K562 (cell line): ENCODE results near the gene UGT1A3. TPM values are rescaled to one million over a fixed set of nuclear protein-coding genes. Genes with fewer than 3 reads are reported as not detected.

Experiments used
- ATAC-seq: fragments of 200-7000 bp; cut with Tn5 transposase; 3 replicates; pipeline ENCODE4 v1.9.1; 2020; ENCODE audit warnings: moderate library complexity
- BruUV-seq: library from RNA; stranded (reverse); fragments of 400-500 nt; replicated peaks from 2 replicates; lab custom pipeline; 2021; lab: Mats Ljungman, UMichigan
- CTCF ChIA-PET: fragments of 300-600 bp; formaldehyde crosslinking; extraction: SDS; loops from one replicate; lab custom pipeline; 2021; ENCODE audit warnings: low intra/inter-chr PET ratio; lab: Yijun Ruan, JAX
- POLR2A ChIA-PET: fragments of 300-600, 350-650 bp; sonication (Branson Sonifier 250); formaldehyde crosslinking; extraction: SDS; loops from one replicate; lab custom pipeline; 2021; ENCODE audit warnings: antibody characterized with exemption, inconsistent platforms; lab: Yijun Ruan, JAX
- DNase-seq, 4 experiments: peaks; one replicate each; pipeline versions ENCODE4 v3.0.0 to v3.0.0-alpha.2; 2011 to 2018; ENCODE audit warnings: low spot score in 3 of 4, mixed read lengths in 3 of 4; ENCODE audit errors: extremely low read depth in 1 of 4
- FAIRE-seq: peaks from 2 replicates; lab custom pipeline; 2011; peaks lifted over from hg19 to GRCh38; lab: Jason Lieb, UNC
- H2AFZ ChIP-seq: 2 replicates; pipeline ENCODE4 v1.6.0; 2011; ENCODE audit warnings: low read depth, low read length, control low read depth, inconsistent platforms
- H3K27ac ChIP-seq: fragments of 200-600 bp; 3 replicates; pipeline ENCODE4 v1.8.0; 2011; ENCODE audit warnings: low read depth, mild to moderate bottlenecking, control low read depth, inconsistent platforms, low read length, moderate library complexity, mixed read lengths; ENCODE audit errors: extremely low read depth
- H3K27me3 ChIP-seq, 2 experiments: fragments of 300-600 bp in 1 of 2; 2 replicates in 1 of 2; 3 replicates in 1 of 2; pipeline versions ENCODE4 v1.6.0 to v1.8.0; 2011; ENCODE audit warnings: inconsistent platforms in 2 of 2, low read length in 2 of 2, mild to moderate bottlenecking in 1 of 2, mixed read lengths in 1 of 2, moderate library complexity in 1 of 2; ENCODE audit not compliant: control insufficient read depth in 2 of 2, insufficient read depth in 2 of 2
- H3K36me3 ChIP-seq: fragments of 300-600 bp; 3 replicates; pipeline ENCODE4 v1.8.0; 2011; ENCODE audit warnings: mild to moderate bottlenecking, low read length, inconsistent platforms; ENCODE audit not compliant: control insufficient read depth, insufficient read depth
- H3K4me1 ChIP-seq, 2 experiments: fragments of 200-600 bp in 1 of 2; replicated peaks in 1 of 2; 2 replicates in 1 of 2; 3 replicates in 1 of 2; pipeline versions ENCODE4 v1.5.1 to v1.8.0; 2011; ENCODE audit warnings: inconsistent platforms in 2 of 2, low read length in 2 of 2, mild to moderate bottlenecking in 1 of 2, mixed read lengths in 1 of 2, moderate library complexity in 1 of 2; ENCODE audit not compliant: control insufficient read depth in 2 of 2, insufficient read depth in 2 of 2
- H3K4me2 ChIP-seq: 2 replicates; pipeline ENCODE4 v1.6.1; 2011; ENCODE audit warnings: low read length, control low read depth, inconsistent platforms, mixed read lengths; ENCODE audit not compliant: insufficient read depth
- H3K4me3 ChIP-seq: fragments of 200-600 bp; sonication (generic), shearing (Covaris generic); 2 replicates; pipeline ENCODE4 v1.5.1; 2016; ENCODE audit warnings: control low read depth, inconsistent platforms
- H3K79me2 ChIP-seq: fragments of 200-600 bp; 3 replicates; pipeline ENCODE4 v1.8.0; 2011; ENCODE audit warnings: low read length, inconsistent platforms; ENCODE audit not compliant: control insufficient read depth, insufficient read depth
- H3K9ac ChIP-seq, 2 experiments: 2 replicates each; pipeline versions ENCODE4 v1.6.0 to v1.6.1; 2011; ENCODE audit warnings: low read depth in 2 of 2, low read length in 2 of 2, control low read depth in 1 of 2, inconsistent platforms in 1 of 2, mild to moderate bottlenecking in 1 of 2, mixed read lengths in 1 of 2; ENCODE audit not compliant: insufficient read depth in 1 of 2
- H3K9me1 ChIP-seq: one replicate; pipeline ENCODE4 v1.6.0; 2011; ENCODE audit warnings: inconsistent platforms, mild to moderate bottlenecking, low read length, moderate library complexity; ENCODE audit not compliant: control insufficient read depth, insufficient read depth
- H3K9me3 ChIP-seq: replicated peaks from 2 replicates; pipeline ENCODE4 v1.5.1; 2011; ENCODE audit warnings: low read depth, low read length, inconsistent platforms; ENCODE audit not compliant: control insufficient read depth, insufficient read depth
- H4K20me1 ChIP-seq: replicated peaks from 2 replicates; pipeline ENCODE4 v1.6.1; 2011; ENCODE audit warnings: low read length, inconsistent platforms, mixed read lengths; ENCODE audit not compliant: control insufficient read depth, insufficient read depth
- CHCHD3 ChIP-seq: fragments of 250-450 bp; sonication (Bioruptor Pico); IDR thresholded peaks from 2 replicates; pipeline ENCODE4 v2.1.2; 2022; ENCODE audit warnings: mild to moderate bottlenecking
- CTBP1 ChIP-seq: fragments of 450-650 bp; IDR thresholded peaks from 2 replicates; pipeline ENCODE4 v1.6.1; 2016; ENCODE audit warnings: borderline replicate concordance
- ETV1 ChIP-seq: fragments of 450-650 bp; conservative IDR thresholded peaks from 2 replicates; pipeline ENCODE4 v1.6.1; 2016; ENCODE audit warnings: missing genetic modification characterization, control low read depth, low read depth, missing compliant biosample characterization
- GTF2E2 ChIP-seq: fragments of 200-800 bp; sonication (Bioruptor generic); IDR thresholded peaks from 2 replicates; pipeline ENCODE4 v1.6.1; 2016; ENCODE audit warnings: missing genetic modification characterization, missing compliant biosample characterization
- MLLT1 ChIP-seq, 2 experiments: fragments of 450-650 bp; IDR thresholded peaks; 2 replicates each; pipeline ENCODE4 v1.6.1; 2016
- POLR2A ChIP-seq: fragments of 450-650 bp; conservative IDR thresholded peaks from 2 replicates; pipeline ENCODE4 v1.6.1; 2016
- TBP ChIP-seq: optimal IDR thresholded peaks from 2 replicates; pipeline ENCODE3; 2011; ENCODE audit warnings: low read depth, low read length, improper control_type of control experiment
- TRIM28 ChIP-seq: fragments of 450-650 bp; IDR thresholded peaks from 2 replicates; pipeline ENCODE4 v1.6.1; 2017
- ZNF639 ChIP-seq, 2 experiments: fragments of 200-800 bp in 1 of 2; sonication (Bioruptor generic) in 1 of 2; sonication (generic) in 1 of 2; formaldehyde crosslinking in 1 of 2; IDR thresholded peaks in 1 of 2; conservative IDR thresholded peaks in 1 of 2; 2 replicates each; pipeline versions ENCODE4 v1.5.0 to v1.6.1; 2016 to 2020; ENCODE audit warnings: missing compliant biosample characterization in 1 of 2, missing genetic modification characterization in 1 of 2, missing genetic modification reagents in 1 of 2
- WGBS: fragments of 100-300 bp; shearing (Covaris generic); methylation state at CpG from one replicate; pipeline ENCODE4 v1.1.6; 2016; ENCODE audit warnings: low coverage, mixed read lengths; ENCODE audit not compliant: insufficient coverage; ENCODE audit errors: missing lambda C conversion rate; 5-methylcytosine and 5-hydroxymethylcytosine counted together
- in situ Hi-C: fragments of 300-500 bp; cut with MboI; formaldehyde crosslinking; loops from 4 replicates; pipeline ENCODE4 v1.15.0; 2018; ENCODE audit warnings: inconsistent platforms, mixed read lengths
- intact Hi-C: fragments of 100-400 bp; cut with micrococcal nuclease; formaldehyde crosslinking; loops from 2 replicates; pipeline ENCODE4 v1.14.2; 2022
- polyA plus RNA-seq, 8 experiments: library from polyadenylated mRNA; depleted of rRNA in 4 of 8; stranded (reverse) in 5 of 8; unstranded in 3 of 8; fragments of >200 nt; fragmentation: Nextera tagmentation in 2 of 8; fragmentation: Illumina TruSeq in 1 of 8; extraction: Ambion mirVana in 2 of 8; extraction: Trizol in 1 of 8; gene quantifications; 2 replicates each; pipeline versions ENCODE4 v1.2.1 to v1.2.3, GENCODE V29; 2011 to 2014; ENCODE audit warnings: inconsistent platforms in 1 of 8, missing spikeins in 1 of 8
- total RNA-seq, 7 experiments: library from RNA; depleted of rRNA in 6 of 7; stranded (reverse); fragments of >200 nt in 6 of 7; fragmentation: Illumina TruSeq in 2 of 7; extraction: Trizol in 2 of 7; gene quantifications; 2 replicates each; pipeline versions ENCODE4 v1.2.1 to v1.2.3, GENCODE V29; 2011 to 2021; ENCODE audit warnings: low replicate concordance in 1 of 7
- TF ChIP-seq, protein P1 (sequence below): fragments of 250-450 bp; sonication (Bioruptor Pico); IDR thresholded peaks from 2 replicates; pipeline ENCODE4 v1.4.0; 2020; ENCODE audit warnings: mild to moderate bottlenecking, moderate library complexity
- TF ChIP-seq, protein P2 (sequence below), 2 experiments: fragments of 450-650 bp; conservative IDR thresholded peaks; 2 replicates each; pipeline ENCODE4 v1.6.1; 2017; ENCODE audit warnings: mild to moderate bottlenecking in 2 of 2, moderate library complexity in 2 of 2

Gene UGT1A3
- total and polyA plus RNA-seq, 9 of the 15 experiments (the other 6 are each of a cell fraction or from before 2014, with no cell fraction given), result not detected

GRCh38 chr2:233807966-233808935 lies 79.4 kb downstream of the UGT1A3 start:
- no peak overlapping the region for H3K27ac ChIP-seq
- TF ChIP-seq TBP (no peak), TRIM28 (no peak), ETV1 (tag) (no peak), CTBP1 (no peak), POLR2A (no peak), CHCHD3 (CRISPR knock-in tag) (no peak), ZNF639 (CRISPR knock-in tag; conservative IDR thresholded peaks at IDR 0.05 in 1 of 2, IDR thresholded peaks at IDR 0.05 in 1 of 2) (no peak), GTF2E2 (no peak), MLLT1 (IDR thresholded peaks at IDR 0.05) (no peak)
- TF ChIP-seq, protein P1, sequence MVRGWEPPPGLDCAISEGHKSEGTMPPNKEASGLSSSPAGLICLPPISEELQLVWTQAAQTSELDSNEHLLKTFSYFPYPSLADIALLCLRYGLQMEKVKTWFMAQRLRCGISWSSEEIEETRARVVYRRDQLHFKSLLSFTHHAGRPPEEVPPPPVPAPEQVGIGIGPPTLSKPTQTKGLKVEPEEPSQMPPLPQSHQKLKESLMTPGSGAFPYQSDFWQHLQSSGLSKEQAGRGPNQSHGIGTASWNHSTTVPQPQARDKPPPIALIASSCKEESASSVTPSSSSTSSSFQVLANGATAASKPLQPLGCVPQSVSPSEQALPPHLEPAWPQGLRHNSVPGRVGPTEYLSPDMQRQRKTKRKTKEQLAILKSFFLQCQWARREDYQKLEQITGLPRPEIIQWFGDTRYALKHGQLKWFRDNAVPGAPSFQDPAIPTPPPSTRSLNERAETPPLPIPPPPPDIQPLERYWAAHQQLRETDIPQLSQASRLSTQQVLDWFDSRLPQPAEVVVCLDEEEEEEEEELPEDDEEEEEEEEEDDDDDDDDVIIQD (CRISPR knock-in tag), result no peak
- TF ChIP-seq, protein P2, sequence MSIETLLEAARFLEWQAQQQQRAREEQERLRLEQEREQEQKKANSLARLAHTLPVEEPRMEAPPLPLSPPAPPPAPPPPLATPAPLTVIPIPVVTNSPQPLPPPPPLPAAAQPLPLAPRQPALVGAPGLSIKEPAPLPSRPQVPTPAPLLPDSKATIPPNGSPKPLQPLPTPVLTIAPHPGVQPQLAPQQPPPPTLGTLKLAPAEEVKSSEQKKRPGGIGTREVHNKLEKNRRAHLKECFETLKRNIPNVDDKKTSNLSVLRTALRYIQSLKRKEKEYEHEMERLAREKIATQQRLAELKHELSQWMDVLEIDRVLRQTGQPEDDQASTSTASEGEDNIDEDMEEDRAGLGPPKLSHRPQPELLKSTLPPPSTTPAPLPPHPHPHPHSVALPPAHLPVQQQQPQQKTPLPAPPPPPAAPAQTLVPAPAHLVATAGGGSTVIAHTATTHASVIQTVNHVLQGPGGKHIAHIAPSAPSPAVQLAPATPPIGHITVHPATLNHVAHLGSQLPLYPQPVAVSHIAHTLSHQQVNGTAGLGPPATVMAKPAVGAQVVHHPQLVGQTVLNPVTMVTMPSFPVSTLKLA (conservative IDR thresholded peaks at IDR 0.05), result no peak
- ChIA-PET POLR2A (no interaction called here), CTCF (no interaction called here)
- ATAC-seq, result no peak
- no peak overlapping the region for H2AFZ ChIP-seq
- intact Hi-C loops, result no loop called here
- no peak overlapping the region for H3K4me3 ChIP-seq
- no peaks in the 10 kb centered on the region for H4K20me1 ChIP-seq
- no peak overlapping the region for H3K9ac ChIP-seq
- H3K4me2 ChIP-seq, result no peak overlapping the region
- in situ Hi-C loops, result no loop called here
- 1% methylated on average over 8 of the region's 10 CpGs for WGBS
- H3K79me2 ChIP-seq, result no peaks in the 10 kb centered on the region
- DNase-seq, result no peak
- no peaks in the 10 kb centered on the region for H3K4me1 ChIP-seq
- BruUV-seq, result no TSS peak
- H3K9me3 ChIP-seq, result no peaks in the 10 kb centered on the region
- FAIRE-seq, result no peak
- H3K27me3 ChIP-seq, result peaks cover 2 to 32% of the 10 kb centered on the region in 2 experiments; a peak in 2 of 5 replicates
- no peaks in the 10 kb centered on the region for H3K9me1 ChIP-seq
- no peaks in the 10 kb centered on the region for H3K36me3 ChIP-seq
